HepG2 (cell line): ENCODE data around the gene GYG1. TPM values are rescaled to one million over a fixed set of nuclear protein-coding genes. Genes with fewer than 3 reads are reported as not detected.

Experiments
- ATAD3A ChIP-seq: sonication (generic); formaldehyde crosslinking; IDR thresholded peaks from 2 replicates; pipeline ENCODE4 v1.4.0; 2020; ENCODE audit warnings: missing genetic modification reagents
- BRF2 ChIP-seq: sonication (generic); formaldehyde crosslinking; IDR thresholded peaks from 2 replicates; pipeline ENCODE4 v1.8.1; 2022; ENCODE audit warnings: mild to moderate bottlenecking, missing genetic modification reagents
- EP300 ChIP-seq, 3 experiments: sonication (generic) in 1 of 3; formaldehyde crosslinking in 1 of 3; IDR thresholded peaks; 2 replicates each; pipeline versions ENCODE4 v1.5.1 to v1.6.1; 2011 to 2020; ENCODE audit warnings: low read depth in 2 of 3, low read length in 2 of 3, borderline replicate concordance in 1 of 3, improper control_type of control experiment in 1 of 3, mild to moderate bottlenecking in 1 of 3, missing genetic modification reagents in 1 of 3, moderate library complexity in 1 of 3
- EZH2 ChIP-seq: conservative IDR thresholded peaks from 2 replicates; pipeline ENCODE4 v1.6.1; 2012; ENCODE audit warnings: mild to moderate bottlenecking, low read depth, low read length, moderate library complexity
- FOXA3 ChIP-seq: IDR thresholded peaks from 2 replicates; pipeline ENCODE4 v1.6.1; 2016; ENCODE audit warnings: missing genetic modification reagents, missing compliant biosample characterization
- GATAD2A ChIP-seq: IDR thresholded peaks from 2 replicates; pipeline ENCODE4 v1.6.1; 2016
- HNF4A ChIP-seq: sonication (generic); formaldehyde crosslinking; IDR thresholded peaks from 2 replicates; pipeline ENCODE4 v1.4.0; 2020; ENCODE audit warnings: missing genetic modification reagents
- HNF4G ChIP-seq, 2 experiments: sonication (generic) in 1 of 2; formaldehyde crosslinking in 1 of 2; IDR thresholded peaks; 2 replicates each; pipeline versions ENCODE4 v1.4.0 to v1.6.1; 2011 to 2020; ENCODE audit warnings: borderline replicate concordance in 2 of 2, low read depth in 2 of 2, mild to moderate bottlenecking in 2 of 2, low read length in 1 of 2, missing genetic modification reagents in 1 of 2, moderate library complexity in 1 of 2
- IKZF1 ChIP-seq: fragments of 450-650 bp; IDR thresholded peaks from 2 replicates; pipeline ENCODE4 v1.7.1; 2016
- IRF2 ChIP-seq: IDR thresholded peaks from 2 replicates; pipeline ENCODE4 v1.6.1; 2018; ENCODE audit warnings: missing genetic modification reagents, missing compliant biosample characterization
- ISL2 ChIP-seq: sonication (generic); formaldehyde crosslinking; IDR thresholded peaks from 2 replicates; pipeline ENCODE4 v1.5.0; 2020; ENCODE audit warnings: missing genetic modification reagents
- MBNL3 ChIP-seq: fragments of 250-450 bp; sonication (Bioruptor Pico); conservative IDR thresholded peaks from 2 replicates; pipeline ENCODE4 v1.8.0; 2022; ENCODE audit warnings: mild to moderate bottlenecking, inconsistent platforms
- NCOR1 ChIP-seq: fragments of 200-600 bp; sonication (generic); IDR thresholded peaks from 2 replicates; pipeline ENCODE4 v1.7.0; 2017; ENCODE audit warnings: antibody characterized with exemption, low read length, borderline replicate concordance
- NFRKB ChIP-seq: fragments of 450-650 bp; IDR thresholded peaks from 2 replicates; pipeline ENCODE4 v1.6.1; 2017
- SALL1 ChIP-seq: sonication (generic); formaldehyde crosslinking; IDR thresholded peaks from 2 replicates; pipeline ENCODE4 v1.8.0; 2022; ENCODE audit warnings: mild to moderate bottlenecking, missing genetic modification reagents
- SOX6 ChIP-seq, 2 experiments: fragments of 450-650 bp in 1 of 2; sonication (generic) in 1 of 2; formaldehyde crosslinking in 1 of 2; IDR thresholded peaks; 2 replicates each; pipeline versions ENCODE4 v1.4.0 to v1.6.1; 2017 to 2020; ENCODE audit warnings: antibody characterized with exemption in 1 of 2, mild to moderate bottlenecking in 1 of 2, missing genetic modification reagents in 1 of 2
- TFDP2 ChIP-seq: sonication (generic); formaldehyde crosslinking; IDR thresholded peaks from 2 replicates; pipeline ENCODE4 v1.4.0; 2020; ENCODE audit warnings: missing genetic modification reagents
- ZNF441 ChIP-seq: sonication (generic); formaldehyde crosslinking; IDR thresholded peaks from 2 replicates; pipeline ENCODE4 v1.7.0; 2021; ENCODE audit warnings: missing genetic modification reagents, borderline replicate concordance
- ZNF549 ChIP-seq: sonication (generic); formaldehyde crosslinking; IDR thresholded peaks from 2 replicates; pipeline ENCODE4 v1.5.0; 2020; ENCODE audit warnings: missing genetic modification reagents
- ZNF589 ChIP-seq: sonication (generic); formaldehyde crosslinking; conservative IDR thresholded peaks from 2 replicates; pipeline ENCODE4 v1.8.0; 2022; ENCODE audit warnings: mild to moderate bottlenecking, moderate library complexity, missing genetic modification reagents
- ZNF772 ChIP-seq: sonication (generic); formaldehyde crosslinking; IDR thresholded peaks from 2 replicates; pipeline ENCODE4 v1.5.0; 2020; ENCODE audit warnings: mild to moderate bottlenecking, missing genetic modification reagents
- ZSCAN20 ChIP-seq: sonication (generic); formaldehyde crosslinking; IDR thresholded peaks from 2 replicates; pipeline ENCODE4 v1.4.0; 2020; ENCODE audit warnings: missing genetic modification reagents, mild to moderate bottlenecking, borderline replicate concordance
- ZSCAN22 ChIP-seq: sonication (generic); formaldehyde crosslinking; IDR thresholded peaks from 2 replicates; pipeline ENCODE4 v1.4.0; 2020; ENCODE audit warnings: mild to moderate bottlenecking, missing genetic modification reagents
- polyA plus RNA-seq, 8 experiments: library from polyadenylated mRNA; depleted of rRNA in 3 of 8; stranded (reverse) in 7 of 8; unstranded in 1 of 8; fragments of >200 nt; fragmentation: Illumina TruSeq in 4 of 8; extraction: Trizol in 4 of 8; gene quantifications; 2 replicates each; pipeline versions ENCODE4 v1.2.1 to v1.2.3, GENCODE V29; 2011 to 2016; ENCODE audit warnings: low read depth in 4 of 8, missing spikeins in 1 of 8, mixed read lengths in 1 of 8; ENCODE audit not compliant: insufficient read depth in 1 of 8
- total RNA-seq, 5 experiments: library from RNA; depleted of rRNA; stranded (reverse); fragments of >200 nt; fragmentation: Illumina TruSeq; extraction: Trizol; gene quantifications; 2 replicates each; pipeline ENCODE4 v1.2.3, GENCODE V29; 2016; ENCODE audit warnings: low read depth in 1 of 5
- TF ChIP-seq, protein P1 (sequence below): sonication (generic); formaldehyde crosslinking; IDR thresholded peaks from 2 replicates; pipeline ENCODE4 v1.4.0; 2020; ENCODE audit warnings: missing genetic modification reagents
- TF ChIP-seq, protein P2 (sequence below): sonication (generic); formaldehyde crosslinking; conservative IDR thresholded peaks from 2 replicates; pipeline ENCODE4 v1.4.0; 2020; ENCODE audit warnings: missing genetic modification reagents

GYG1 gene
- total and polyA plus RNA-seq, 2 of the 13 experiments (the other 11 are each of a cell fraction or from before 2014, with no cell fraction given), result 15.7 to 28.1 TPM

- TF ChIP-seq ZSCAN22 (CRISPR knock-in tag) (no peak), ZNF772 (no peak), NFRKB (no peak), ZNF549 (CRISPR knock-in tag) (no peak), ZNF441 (CRISPR knock-in tag) (no peak), BRF2 (CRISPR knock-in tag) (no peak), IRF2 (no peak), ZNF589 (CRISPR knock-in tag) (no peak), TFDP2 (CRISPR knock-in tag) (no peak), ATAD3A (CRISPR knock-in tag) (no peak), HNF4A (CRISPR knock-in tag) (peak; percentile 41), NCOR1 (peak; percentile 31; the same call in 1 of the 2 replicates), HNF4G (IDR thresholded peaks at IDR 0.05; ENCODE audit: borderline replicate concordance, low read depth, low read length) (peak; percentile 24; the same call in 1 of the 2 replicates), HNF4G (CRISPR knock-in tag; IDR thresholded peaks at IDR 0.05; ENCODE audit: borderline replicate concordance, low read depth) (no peak), EZH2 (no peak), IKZF1 (no peak), SALL1 (CRISPR knock-in tag) (peak; percentile 36; the same call in 1 of the 2 replicates), ISL2 (CRISPR knock-in tag) (peak; percentile 37; the same call in 1 of the 2 replicates), ZSCAN20 (no peak), GATAD2A (CRISPR knock-in tag) (peak; percentile 73), EP300 (IDR thresholded peaks at IDR 0.05; ENCODE audit: low read depth in 2 of 2, low read length in 2 of 2) (peak in 1 of 2 experiments; percentile 43; a peak in 1 of 4 replicates), EP300 (CRISPR knock-in tag; IDR thresholded peaks at IDR 0.05; ENCODE audit: borderline replicate concordance) (0 out of 2 replicates have a peak, but pooled peaks have one; percentile 28), MBNL3 (no peak), FOXA3 (CRISPR knock-in tag) (peak; percentile 84), SOX6 (IDR thresholded peaks at IDR 0.05) (no peak), SOX6 (CRISPR knock-in tag; IDR thresholded peaks at IDR 0.05) (peak; percentile 39; the same call in 1 of the 2 replicates)
- TF ChIP-seq, protein P1, sequence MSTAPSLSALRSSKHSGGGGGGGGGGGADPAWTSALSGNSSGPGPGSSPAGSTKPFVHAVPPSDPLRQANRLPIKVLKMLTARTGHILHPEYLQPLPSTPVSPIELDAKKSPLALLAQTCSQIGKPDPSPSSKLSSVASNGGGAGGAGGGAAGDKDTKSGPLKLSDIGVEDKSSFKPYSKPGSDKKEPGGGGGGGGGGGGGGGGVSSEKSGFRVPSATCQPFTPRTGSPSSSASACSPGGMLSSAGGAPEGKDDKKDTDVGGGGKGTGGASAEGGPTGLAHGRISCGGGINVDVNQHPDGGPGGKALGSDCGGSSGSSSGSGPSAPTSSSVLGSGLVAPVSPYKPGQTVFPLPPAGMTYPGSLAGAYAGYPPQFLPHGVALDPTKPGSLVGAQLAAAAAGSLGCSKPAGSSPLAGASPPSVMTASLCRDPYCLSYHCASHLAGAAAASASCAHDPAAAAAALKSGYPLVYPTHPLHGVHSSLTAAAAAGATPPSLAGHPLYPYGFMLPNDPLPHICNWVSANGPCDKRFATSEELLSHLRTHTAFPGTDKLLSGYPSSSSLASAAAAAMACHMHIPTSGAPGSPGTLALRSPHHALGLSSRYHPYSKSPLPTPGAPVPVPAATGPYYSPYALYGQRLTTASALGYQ (CRISPR knock-in tag), result peak; percentile 23; the same call in 1 of the 2 replicates
- TF ChIP-seq, protein P2, sequence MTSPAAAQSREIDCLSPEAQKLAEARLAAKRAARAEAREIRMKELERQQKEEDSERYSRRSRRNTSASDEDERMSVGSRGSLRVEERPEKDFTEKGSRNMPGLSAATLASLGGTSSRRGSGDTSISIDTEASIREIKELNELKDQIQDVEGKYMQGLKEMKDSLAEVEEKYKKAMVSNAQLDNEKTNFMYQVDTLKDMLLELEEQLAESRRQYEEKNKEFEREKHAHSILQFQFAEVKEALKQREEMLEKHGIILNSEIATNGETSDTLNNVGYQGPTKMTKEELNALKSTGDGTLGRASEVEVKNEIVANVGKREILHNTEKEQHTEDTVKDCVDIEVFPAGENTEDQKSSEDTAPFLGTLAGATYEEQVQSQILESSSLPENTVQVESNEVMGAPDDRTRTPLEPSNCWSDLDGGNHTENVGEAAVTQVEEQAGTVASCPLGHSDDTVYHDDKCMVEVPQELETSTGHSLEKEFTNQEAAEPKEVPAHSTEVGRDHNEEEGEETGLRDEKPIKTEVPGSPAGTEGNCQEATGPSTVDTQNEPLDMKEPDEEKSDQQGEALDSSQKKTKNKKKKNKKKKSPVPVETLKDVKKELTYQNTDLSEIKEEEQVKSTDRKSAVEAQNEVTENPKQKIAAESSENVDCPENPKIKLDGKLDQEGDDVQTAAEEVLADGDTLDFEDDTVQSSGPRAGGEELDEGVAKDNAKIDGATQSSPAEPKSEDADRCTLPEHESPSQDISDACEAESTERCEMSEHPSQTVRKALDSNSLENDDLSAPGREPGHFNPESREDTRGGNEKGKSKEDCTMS (CRISPR knock-in tag), result no peak
Measured at GRCh38 chr3:149018247-149018646, 26.9 kb downstream of the GYG1 start (continued).
